ENCODE measurements around the gene TSPAN31. TPM values are rescaled to one million over a fixed set of nuclear protein-coding genes. Genes with fewer than 3 reads are reported as not detected.
A peak's percentile ranks its signal among the peaks of the same experiment; 100 is the strongest.

TSPAN31 gene
- total RNA-seq, 1 donor from 2014 or later, result 109 TPM

DNA sequence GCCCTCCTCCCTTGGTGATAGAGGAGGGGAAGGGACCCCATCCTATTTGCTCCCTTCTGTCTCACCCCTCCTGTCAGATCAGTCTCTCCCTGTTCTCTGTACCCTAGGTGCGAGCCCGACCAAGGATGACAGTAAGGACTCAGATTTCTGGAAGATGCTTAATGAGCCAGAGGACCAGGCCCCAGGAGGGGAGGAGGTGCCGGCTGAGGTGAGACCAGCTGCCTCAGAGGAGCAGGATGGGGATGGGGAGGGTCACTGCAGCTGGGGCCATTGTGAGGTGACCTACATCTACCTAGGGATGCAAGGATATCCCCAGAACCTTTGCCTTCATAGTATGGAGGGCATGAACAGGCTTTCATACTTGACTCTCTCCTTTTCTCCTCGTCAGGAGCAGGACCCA is 28.5 kb upstream of the TSPAN31 start:
- Histone ChIP-seq H3K36me3 (ENCODE audit: control insufficient read depth, insufficient read depth, low read length) (peaks cover 12% of the 10 kb centered on the region), H3K4me3 (ENCODE audit: low read depth, low read length) (no peak overlapping the region), H3K27me3 (ENCODE audit: control insufficient read depth, insufficient read depth, low read length) (no peaks in the 10 kb centered on the region)
- DNase-seq (ENCODE audit: low read depth), result no peak
- no peak for FAIRE-seq
- TF ChIP-seq, protein P1, sequence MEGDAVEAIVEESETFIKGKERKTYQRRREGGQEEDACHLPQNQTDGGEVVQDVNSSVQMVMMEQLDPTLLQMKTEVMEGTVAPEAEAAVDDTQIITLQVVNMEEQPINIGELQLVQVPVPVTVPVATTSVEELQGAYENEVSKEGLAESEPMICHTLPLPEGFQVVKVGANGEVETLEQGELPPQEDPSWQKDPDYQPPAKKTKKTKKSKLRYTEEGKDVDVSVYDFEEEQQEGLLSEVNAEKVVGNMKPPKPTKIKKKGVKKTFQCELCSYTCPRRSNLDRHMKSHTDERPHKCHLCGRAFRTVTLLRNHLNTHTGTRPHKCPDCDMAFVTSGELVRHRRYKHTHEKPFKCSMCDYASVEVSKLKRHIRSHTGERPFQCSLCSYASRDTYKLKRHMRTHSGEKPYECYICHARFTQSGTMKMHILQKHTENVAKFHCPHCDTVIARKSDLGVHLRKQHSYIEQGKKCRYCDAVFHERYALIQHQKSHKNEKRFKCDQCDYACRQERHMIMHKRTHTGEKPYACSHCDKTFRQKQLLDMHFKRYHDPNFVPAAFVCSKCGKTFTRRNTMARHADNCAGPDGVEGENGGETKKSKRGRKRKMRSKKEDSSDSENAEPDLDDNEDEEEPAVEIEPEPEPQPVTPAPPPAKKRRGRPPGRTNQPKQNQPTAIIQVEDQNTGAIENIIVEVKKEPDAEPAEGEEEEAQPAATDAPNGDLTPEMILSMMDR (IDR thresholded peaks at IDR 0.05; ENCODE audit: insufficient read depth, low read length, severe bottlenecking), result no peak

DNA sequence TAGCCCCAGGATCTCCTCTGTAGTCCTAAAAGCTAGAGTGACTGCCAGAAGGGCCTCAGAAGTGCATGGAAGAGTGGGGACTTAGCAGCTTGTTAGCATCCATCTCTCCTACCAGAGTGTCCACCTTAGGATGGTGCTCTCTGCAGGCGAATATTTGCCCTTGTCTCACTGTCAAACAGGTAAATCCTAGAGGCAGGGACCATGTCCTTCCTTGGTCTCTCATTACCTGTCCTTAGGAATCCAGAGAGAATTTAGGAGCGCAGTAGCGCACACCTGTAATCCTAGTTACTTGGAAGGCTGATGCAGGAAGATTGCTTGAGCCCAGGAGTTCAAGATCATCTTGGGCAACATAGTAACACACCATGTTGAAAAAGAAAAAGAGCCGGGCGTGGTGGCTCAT is 27.7 kb upstream of the TSPAN31 start:
- TF ChIP-seq, protein P1 (IDR thresholded peaks at IDR 0.05; ENCODE audit: insufficient read depth, low read length, severe bottlenecking), result no peak
- no peaks in the 10 kb centered on the region for H3K27me3 ChIP-seq (ENCODE audit: control insufficient read depth, insufficient read depth, low read length)
- H3K36me3 ChIP-seq (ENCODE audit: control insufficient read depth, insufficient read depth, low read length), result peaks cover 12% of the 10 kb centered on the region
- DNase-seq (ENCODE audit: low read depth), result no peak
- FAIRE-seq, result no peak
- no peak overlapping the region for H3K4me3 ChIP-seq (ENCODE audit: low read depth, low read length)

DNA sequence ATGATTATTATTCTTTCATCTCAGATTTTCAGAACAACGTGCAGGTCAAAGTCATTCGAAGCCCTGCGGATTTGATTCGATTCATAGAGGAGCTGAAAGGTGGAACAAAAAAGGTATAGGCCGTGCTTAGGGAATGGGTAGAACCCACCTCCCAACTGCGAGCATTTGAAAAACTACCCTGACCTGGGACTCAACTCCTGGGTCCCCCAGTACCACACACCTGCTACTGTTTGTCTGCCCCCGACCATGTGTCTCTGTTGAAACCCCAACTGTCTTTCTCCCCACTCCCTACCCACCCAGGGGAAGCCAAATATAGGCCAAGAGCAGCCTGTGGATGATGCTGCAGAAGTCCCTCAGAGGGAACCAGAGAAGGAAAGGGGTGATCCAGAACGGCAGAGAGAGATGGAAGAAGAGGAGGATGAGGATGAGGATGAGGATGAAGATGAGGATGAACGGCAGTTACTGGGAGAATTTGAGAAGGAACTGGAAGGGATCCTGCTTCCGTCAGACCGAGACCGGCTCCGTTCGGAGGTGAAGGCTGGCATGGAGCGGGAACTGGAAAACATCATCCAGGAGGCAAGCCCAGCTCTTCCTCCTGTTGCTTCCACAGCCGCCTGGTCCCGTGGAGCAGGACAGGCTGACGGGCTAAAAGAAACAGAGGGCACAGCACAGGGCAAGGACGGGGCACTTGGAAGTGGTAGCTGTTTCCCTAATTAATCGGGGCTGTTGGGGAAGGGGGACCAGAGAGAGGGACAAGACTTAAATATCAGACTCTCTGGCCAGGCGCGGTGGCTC is 26.8 kb upstream of the TSPAN31 start:
- TF ChIP-seq, protein P1 (IDR thresholded peaks at IDR 0.05; ENCODE audit: insufficient read depth, low read length, severe bottlenecking), result no peak
- DNase-seq (ENCODE audit: low read depth) (no peak), FAIRE-seq (no peak)
- H3K36me3 ChIP-seq (ENCODE audit: control insufficient read depth, insufficient read depth, low read length), result peaks cover 12% of the 10 kb centered on the region
- no peak overlapping the region for H3K4me3 ChIP-seq (ENCODE audit: low read depth, low read length)
- no peaks in the 10 kb centered on the region for H3K27me3 ChIP-seq (ENCODE audit: control insufficient read depth, insufficient read depth, low read length)

DNA sequence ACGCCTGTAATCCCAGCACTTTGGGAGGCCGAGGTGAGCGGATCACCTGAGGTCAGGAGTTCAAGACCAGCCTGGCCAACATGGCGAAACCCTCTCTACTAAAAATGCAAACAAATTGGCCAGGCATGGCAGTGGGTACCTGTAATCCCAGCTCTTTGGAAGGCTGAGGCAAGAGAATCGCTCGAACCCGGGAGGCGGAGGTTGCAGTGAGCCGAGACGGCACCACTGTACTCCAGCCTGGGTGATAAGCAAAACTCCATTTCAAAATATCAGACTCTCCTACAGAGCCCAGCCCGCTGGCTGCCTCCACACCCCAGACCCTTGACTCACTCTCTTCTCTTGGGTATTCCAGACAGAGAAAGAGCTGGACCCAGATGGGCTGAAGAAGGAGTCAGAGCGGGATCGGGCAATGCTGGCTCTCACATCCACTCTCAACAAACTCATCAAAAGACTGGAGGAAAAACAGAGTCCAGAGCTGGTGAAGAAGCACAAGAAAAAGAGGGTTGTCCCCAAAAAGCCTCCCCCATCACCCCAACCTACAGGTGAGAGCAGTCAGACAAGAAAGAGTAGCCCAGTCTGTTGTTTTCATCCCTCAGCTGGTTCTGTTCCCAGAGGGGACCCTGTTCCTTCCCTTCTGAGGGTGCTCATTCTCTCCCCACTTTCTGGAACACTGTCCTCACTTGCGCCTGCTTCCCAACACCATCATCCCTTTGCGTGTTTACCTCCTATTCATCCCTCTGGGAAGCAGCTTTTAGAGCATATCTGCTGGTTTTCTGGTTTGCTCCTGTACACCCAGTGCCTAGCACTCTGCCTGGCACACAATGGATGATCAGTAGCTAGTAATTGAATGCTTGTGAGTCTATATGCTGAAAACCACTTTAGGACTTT is 26.0 kb upstream of the TSPAN31 start:
- no peaks in the 10 kb centered on the region for H3K27me3 ChIP-seq (ENCODE audit: control insufficient read depth, insufficient read depth, low read length)
- TF ChIP-seq, protein P1 (IDR thresholded peaks at IDR 0.05; ENCODE audit: insufficient read depth, low read length, severe bottlenecking), result no peak
- no peak overlapping the region for H3K4me3 ChIP-seq (ENCODE audit: low read depth, low read length)
- DNase-seq (ENCODE audit: low read depth) (no peak), FAIRE-seq (peak; percentile 7)
- peaks cover 12% of the 10 kb centered on the region for H3K36me3 ChIP-seq (ENCODE audit: control insufficient read depth, insufficient read depth, low read length)

DNA sequence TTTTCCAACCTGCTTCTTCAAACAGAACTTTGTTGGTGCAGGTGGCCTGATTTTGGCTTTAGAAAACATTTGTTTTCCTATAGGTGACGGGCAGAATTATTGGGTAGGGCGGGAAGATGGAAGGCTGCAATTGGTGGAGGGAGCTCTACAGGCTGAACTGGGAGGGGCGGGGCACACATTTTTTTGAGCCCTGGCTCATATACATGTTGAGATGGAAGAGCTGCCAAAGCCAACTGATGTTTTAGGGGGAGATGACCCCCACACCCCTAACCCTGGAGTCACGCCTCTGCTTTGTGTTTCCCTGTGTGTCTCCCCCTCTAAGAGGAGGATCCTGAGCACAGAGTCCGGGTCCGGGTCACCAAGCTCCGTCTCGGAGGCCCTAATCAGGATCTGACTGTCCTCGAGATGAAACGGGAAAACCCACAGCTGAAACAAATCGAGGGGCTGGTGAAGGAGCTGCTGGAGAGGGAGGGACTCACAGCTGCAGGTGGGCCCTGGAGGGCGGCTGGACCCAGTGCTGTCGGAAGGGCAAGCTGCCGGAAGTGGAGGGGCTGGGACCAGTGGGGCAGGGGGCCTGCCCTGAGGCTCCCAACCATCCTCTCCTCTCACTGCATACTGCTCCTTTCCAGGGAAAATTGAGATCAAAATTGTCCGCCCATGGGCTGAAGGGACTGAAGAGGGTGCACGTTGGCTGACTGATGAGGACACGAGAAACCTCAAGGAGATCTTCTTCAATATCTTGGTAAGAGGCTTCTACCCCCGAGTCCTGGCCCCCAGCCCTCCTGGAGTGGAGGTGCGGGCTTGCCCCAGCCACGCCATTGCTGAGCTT is 24.8 kb upstream of the TSPAN31 start:
- FAIRE-seq (no peak), DNase-seq (ENCODE audit: low read depth) (no peak)
- no peaks in the 10 kb centered on the region for H3K27me3 ChIP-seq (ENCODE audit: control insufficient read depth, insufficient read depth, low read length)
- no peak overlapping the region for H3K4me3 ChIP-seq (ENCODE audit: low read depth, low read length)
- TF ChIP-seq, protein P1 (IDR thresholded peaks at IDR 0.05; ENCODE audit: insufficient read depth, low read length, severe bottlenecking), result no peak
- peaks cover 11% of the 10 kb centered on the region for H3K36me3 ChIP-seq (ENCODE audit: control insufficient read depth, insufficient read depth, low read length)
